HG03558 (cell line): Measurements from ENCODE around the gene NTHL1.

Source experiments
- ATAC-seq: cut with Tn5 transposase; IDR thresholded peaks from one replicate; pipeline ENCODE4 v1.9.1; 2021; ENCODE audit warnings: moderate number of reproducible peaks; ENCODE audit not compliant: unreplicated experiment; ENCODE audit errors: extremely low read depth

Gene NTHL1

DNA sequence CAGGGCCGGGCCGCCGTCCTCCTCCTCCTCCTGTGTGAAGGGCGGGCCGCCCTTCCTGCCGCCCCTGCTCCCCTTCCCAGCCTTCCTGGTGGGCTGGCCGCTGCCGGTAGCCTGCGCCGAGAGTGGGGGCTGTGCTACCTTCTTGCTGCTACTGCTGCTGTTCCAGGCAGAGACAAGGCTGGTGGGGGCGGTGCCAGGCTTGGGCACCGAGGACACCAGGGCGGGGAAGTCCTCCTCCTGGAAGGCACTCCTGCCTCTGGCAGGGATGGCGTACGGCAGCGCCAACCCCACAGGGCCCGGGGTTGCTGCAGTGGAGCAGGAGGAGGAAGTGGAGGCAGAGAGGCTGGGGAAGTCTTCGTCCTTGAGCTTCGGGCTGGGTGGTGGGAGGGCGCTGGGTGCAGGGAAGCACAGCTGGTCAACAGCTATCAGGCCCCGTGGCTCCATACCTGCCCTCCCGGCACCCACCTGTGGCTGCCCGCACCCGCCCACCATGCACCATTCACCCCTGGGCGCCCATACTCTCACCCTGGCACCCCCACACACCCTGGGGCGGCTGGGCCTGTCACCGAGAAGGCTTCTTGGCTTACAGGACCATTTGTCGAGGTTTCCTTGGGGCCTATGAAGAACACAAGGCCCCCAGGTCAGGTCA lies 47.6 kb downstream of the NTHL1 start:
- no peak for ATAC-seq

DNA sequence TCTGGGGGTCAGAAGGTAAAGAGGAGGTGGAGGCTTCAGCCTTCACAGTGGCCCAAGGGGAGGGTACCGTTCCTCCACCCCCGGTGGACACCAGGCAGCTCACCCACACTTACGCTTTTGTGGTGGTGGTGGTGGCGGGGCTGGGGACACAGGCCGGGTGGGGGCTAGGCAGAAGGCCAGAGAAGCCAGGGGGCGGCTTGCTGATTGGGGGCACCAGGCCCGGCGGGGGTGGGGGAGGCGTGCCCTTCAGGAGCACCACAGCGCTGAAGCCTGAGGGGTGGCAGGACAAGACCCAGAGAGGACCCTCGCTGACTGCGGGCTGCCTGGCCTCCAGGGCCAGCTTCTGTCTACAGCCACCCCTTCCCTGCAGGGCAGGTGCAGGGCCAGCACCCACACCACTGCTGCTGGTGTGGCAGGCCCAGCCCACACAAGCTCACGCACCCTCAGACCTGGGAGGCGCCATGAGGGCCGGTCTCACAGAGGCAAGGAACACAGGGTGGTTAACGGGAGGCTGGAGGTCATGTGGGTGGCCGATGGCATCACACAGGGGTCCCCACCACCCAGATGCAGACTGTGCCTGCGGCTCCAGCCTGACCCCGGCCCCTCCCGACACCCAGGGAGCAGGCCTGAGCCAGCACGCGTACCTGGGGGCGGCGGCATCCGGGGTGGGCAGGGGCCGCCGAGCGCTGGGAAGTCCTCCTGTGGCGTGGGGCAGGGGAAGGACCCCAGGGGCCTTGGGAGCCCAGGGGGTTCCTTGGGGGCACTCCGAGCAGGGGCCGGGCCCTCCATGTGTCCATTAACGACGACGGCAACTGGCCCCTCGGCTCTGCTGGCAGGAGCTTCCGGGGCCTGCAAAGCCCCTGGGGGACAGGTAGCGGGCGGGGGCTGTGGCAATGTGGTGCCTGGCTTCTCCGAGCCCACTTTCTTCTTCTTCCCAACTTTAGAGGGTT lies 48.5 kb downstream of the NTHL1 start:
- ATAC-seq, result no peak

DNA sequence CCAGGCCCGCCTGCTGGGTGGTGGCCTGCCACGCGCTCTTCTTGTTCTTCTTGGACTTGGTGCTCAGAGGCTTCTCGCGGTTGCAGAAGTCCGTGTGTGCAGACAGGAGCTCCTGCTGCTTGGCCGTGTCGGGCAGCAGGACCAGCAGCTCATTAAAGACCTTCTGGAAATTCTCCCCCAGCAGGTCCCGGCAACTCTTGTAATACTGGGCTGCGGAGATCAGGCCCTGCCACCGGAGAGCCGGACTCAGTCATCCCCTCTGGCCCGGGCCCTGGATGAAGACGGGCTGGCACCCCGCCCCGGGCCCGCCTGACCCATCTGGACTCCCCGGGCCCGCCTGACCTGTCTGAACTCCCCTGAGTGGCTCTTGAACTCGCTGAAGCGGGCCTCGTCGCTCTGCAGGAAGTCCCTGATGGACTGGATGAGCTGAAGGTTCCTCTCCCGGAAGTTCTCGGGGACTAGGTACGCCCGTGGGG lies 49.2 kb downstream of the NTHL1 start:
- ATAC-seq, result no peak

DNA sequence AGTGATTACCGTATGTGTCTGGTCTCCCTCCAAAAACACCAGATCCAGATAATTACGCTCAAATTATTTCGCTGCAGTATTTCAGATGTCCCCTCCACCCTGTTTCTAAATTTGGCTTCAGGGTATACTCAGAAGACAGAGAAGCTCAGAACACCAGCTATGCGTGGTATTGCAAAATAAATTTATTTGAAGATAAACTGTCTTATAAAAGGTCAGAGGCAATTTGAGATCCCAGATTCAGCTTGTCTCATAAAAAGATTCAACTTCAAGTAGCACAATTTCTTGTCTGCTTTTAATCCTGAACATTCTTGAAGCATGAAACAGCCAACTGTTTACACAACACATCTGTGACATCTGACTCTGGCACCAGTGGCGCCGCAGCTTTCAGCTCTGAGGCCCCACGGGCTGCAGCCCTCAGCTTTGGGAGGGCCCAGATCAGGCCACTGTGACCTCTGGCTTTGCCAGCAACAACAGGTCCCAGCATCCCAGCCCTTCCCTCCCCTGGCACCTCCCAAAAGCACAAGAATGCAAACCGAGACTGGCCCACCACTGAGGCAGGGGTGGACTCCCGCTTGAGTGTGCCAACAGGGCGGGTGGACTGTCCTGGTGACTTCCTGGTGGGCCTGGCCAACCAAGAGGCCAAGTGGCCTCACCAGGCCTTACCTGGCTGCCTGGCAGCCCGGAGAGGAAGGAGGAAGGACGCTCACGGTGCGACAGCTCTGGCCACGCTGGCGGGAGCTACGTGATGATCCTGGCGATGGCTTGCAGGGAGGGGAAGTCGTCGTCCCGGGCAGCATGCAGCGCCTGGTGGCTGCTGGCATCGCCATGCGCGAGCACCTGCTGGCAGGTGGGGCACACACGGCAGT lies 49.9 kb downstream of the NTHL1 start:
- no peak for ATAC-seq

DNA sequence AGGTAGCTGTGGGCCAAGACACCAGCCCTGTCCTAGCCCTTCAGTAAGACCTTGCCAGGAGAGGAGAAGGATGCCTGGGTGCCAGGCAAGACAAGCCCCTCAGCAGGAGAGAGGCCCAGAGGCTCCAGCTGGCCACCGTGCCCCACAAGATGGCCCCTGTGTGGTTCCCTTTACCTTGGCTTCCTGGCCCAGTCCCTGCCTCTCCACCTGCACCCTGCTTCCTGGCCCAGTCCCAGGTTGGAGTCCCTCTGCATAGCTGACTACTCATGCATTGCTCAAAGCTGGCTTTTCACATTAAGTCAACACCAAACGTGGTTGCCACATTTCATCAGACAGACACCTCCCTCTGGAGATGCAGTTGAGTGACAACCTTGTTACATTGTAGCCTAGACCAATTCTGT lies 53.9 kb downstream of the NTHL1 start:
- ATAC-seq, result no peak

DNA sequence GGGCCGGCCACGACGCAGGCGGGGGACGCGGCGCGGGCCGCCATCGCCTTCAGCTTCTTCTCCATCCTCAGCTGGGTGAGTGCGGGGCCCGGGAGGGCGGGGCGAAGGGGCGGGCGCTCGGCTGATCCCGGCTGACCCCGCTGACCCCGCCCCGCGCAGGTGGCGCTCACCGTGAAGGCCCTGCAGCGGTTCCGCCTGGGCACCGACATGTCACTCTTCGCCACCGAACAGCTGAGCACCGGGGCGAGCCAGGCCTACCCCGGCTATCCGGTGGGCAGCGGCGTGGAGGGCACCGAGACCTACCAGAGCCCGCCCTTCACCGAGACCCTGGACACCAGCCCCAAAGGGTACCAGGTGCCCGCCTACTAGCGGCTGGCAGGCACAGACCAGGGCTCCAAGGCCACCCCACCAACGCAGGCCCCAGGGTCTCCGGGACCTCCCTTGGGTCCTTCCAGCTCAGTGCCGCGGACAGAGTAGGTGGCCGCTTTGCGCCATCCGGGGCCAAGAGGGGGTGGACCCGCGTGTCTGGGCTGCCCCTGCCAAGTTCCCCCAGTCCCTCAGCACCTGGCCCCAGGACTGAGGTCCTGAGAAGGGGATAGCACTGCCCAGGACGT lies 54.8 kb downstream of the NTHL1 start:
- ATAC-seq, result no peak

DNA sequence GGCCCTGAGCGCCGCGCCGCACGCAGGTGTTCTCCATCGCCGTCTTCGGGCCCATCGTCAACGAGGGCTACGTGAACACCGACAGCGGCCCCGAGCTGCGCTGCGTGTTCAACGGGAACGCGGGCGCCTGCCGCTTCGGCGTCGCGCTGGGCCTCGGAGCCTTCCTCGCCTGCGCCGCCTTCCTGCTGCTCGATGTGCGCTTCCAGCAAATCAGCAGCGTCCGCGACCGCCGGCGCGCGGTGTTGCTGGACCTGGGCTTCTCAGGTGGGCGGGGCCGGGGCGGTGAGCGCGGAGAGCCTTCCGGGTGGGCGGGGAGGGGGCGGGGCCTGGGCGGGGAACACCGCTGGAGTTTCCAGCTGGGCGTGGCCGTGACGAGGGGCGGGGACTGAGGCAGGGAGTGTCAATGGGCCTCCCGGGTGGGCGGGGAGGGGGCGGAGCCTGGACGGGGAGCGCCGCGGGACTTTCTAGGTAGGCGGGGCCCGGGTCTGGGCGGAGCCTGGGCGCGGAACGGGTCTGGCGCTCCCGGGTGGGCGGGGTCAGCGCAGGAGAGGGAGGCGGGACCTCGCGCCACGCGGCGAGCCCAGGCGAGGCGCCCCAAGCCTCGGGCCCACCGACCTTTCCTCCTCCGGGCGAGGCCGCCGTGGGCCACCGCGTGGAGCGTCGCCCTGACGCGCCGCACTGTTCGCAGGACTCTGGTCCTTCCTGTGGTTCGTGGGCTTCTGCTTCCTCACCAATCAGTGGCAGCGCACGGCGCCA lies 55.5 kb downstream of the NTHL1 start:
- ATAC-seq, result no peak

DNA sequence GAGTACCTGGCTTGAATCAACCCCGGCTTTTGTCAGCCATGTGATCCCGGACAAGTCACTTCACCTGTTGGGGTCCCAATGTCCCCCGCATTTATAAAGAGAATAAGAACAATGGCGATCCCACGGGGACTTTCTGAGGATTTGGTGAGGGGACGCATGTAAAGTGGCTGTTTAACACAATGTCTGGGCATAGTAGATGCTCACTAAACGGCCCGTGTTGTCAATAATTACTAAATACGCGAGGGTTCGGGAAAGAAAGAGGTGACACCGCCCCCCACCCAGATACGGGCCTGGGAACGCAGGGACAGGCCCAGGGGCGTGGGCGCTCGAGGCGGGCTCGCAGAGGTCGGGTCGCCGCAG lies 56.1 kb downstream of the NTHL1 start:
- no peak for ATAC-seq

DNA sequence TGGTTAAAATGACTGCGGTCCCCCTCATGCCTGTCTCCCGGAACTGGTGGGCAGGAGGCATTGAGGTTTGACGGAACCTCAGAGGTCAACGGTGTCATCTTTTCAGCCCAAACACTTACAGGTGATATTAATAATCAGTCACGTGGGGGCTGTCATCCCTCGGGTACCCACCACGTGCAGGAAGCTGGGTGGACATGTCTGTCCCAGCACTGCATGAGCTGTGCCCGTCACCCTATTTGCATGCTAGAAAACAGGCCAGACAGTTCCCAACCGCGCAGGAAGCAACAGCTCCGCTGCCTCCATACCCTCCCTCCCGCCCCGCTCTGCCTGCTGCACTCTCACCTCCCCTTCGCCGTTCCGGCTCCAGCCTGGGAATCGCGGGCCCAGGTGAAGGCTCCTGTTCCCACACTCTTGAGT lies 56.5 kb downstream of the NTHL1 start:
- no peak for ATAC-seq

DNA sequence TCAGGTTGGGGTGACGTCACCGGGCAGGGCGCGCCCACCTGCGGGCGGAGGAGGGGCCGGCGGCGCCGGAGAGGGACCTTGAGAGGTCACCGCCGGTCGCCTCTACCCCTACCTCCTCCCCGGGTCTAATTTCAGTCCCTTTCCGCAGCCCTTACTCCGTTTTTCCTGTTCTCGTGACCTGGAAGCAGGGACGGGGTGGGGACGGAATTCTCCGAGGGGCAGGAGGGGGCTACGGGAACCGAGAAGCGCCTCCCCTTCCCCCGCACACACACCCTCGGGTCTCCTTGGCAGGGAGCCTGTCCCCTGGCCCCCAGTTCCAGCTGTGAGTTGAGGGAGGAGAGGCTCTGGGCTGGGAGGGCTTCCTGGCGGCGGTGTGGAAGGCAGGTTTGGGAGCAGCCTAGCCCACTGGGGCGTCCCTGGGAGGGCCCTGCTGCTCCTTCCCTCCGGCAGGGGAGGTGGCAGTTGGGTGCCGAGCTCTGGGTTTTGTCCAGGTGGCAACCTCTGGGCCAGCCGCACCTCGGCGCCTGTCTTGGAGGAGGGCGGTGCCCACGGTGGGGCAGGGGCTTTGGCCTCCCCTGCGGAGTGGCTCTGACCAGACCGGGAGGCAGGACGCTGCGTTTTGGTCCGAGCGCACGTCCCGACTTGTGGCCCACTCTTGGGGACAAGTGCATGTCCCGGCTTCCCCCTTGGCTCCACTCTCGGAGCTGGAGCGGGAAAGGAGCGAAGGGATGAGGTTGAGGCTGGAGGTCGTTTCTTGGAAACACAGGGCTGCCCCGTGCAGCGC lies 57.1 kb downstream of the NTHL1 start:
- no peak for ATAC-seq

DNA sequence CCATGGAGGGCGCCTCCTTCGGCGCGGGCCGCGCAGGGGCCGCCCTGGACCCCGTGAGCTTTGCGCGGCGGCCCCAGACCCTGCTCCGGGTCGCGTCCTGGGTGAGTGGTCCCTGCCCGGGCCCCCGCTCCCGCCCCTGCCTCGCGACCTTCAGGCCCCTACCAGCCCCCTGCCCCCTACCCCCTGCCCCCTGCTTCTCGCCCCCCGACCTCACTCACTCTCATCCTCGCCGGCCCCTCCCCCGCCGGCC lies 57.6 kb downstream of the NTHL1 start:
- ATAC-seq, result no peak
